ENCODE data around the gene ZNF180. TPM values are rescaled to one million over a fixed set of nuclear protein-coding genes. Genes with fewer than 3 reads are reported as not detected.
A peak's percentile ranks its signal among the peaks of the same experiment; 100 is the strongest.
"Not testable (repeated sequence)": the region's sequence is repeated elsewhere in the genome, so short reads cannot be mapped to it uniquely, and the experiment has no call there.

The ZNF180 gene
- total RNA-seq, 1 donor from 2014 or later, result 4.5 TPM

DNA sequence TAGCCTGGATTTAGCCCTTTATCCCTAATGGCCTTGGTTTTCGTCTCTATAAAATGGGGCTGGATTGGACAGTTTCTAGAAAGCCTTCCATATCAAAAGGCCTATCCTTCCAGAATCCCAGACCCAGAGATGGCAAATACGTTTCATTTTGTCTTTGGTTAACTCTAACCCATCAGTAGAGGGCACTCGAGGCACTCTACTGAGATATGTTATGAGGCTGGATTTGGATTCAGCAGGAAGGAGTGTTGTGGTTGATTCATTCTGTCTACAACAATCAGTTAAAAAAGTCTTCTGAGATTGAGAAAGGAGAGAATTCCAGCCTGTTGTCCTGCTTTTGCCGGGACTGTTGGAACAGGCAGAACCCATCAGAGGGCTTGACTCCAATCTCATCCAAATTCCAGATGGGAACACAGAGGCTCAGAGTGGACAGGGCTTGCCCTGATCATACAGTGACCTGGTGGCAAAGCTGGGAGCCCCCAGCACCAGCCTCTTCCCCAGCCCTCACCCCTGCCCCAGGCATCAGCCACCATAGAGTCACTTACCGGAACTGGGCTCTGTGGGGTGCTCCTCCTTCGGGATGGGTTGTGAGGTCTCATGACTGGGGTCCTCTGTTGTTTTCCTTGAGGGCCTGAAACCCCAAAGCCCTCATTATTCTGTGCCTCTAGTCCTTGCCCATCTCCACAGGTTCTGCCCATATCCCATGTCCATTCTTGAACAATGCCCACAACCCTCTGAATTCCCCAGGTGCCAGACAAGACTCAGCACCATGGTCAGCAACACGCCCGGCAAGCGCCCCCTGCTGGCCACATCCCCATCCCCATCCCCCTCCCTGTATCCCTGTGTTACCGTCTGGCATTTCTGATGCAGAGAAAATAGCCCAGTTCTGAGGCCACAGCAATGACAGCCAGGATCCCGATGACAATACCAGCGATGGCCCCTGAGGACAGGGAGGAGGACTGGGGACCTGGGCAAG, 12.3 kb upstream of the ZNF180 start:
- DNase-seq (ENCODE audit: missing footprints), result no peak
- intact Hi-C loops (cut with DNase I), result no loop called here
- ATAC-seq, result no peak

DNA sequence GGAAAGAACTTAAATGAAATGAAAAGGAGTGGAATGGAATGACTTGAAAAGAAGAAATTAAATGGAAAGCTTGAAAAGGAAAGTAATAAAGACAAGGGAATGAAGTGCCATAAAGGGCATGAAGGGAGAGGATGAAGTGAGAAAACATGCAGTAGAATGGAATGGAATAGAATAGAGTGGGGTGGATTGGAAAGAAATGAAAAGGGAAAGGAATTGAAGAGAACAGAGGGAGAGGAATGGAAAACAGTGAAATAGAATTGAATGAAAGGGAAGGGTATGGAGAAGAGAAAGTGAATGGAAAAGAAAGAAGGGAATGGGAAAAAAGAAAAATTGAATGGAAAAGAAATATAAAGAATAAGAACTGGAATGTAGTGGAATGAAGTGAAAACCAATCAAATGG, 9.2 kb upstream of the ZNF180 start:
- no peak for DNase-seq (ENCODE audit: missing footprints)
- ATAC-seq, result no peak
- intact Hi-C loops (cut with DNase I), result no loop called here

DNA sequence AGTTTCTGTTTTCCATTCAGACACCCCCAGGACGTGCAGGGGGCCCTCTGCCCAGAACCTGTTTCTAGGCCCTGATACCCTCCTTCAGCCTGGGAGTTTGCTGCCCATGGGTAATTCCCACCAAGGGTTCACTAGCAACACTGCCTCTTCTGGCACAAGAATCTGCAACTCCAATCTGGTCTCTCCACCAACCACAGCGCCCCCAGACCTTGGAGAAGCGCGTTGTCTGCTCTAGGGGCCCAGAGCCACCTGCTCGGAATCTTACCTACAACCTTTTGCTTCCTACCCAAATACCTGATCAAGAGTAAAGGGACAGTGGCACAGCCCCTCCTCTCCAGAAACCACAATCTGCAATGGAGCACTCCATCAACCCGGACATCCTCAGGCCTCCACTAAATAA, 763 bp downstream of the ZNF180 start:
- no peak for ATAC-seq
- DNase-seq (ENCODE audit: missing footprints), result no peak
- intact Hi-C loops (cut with DNase I), result no loop called here

DNA sequence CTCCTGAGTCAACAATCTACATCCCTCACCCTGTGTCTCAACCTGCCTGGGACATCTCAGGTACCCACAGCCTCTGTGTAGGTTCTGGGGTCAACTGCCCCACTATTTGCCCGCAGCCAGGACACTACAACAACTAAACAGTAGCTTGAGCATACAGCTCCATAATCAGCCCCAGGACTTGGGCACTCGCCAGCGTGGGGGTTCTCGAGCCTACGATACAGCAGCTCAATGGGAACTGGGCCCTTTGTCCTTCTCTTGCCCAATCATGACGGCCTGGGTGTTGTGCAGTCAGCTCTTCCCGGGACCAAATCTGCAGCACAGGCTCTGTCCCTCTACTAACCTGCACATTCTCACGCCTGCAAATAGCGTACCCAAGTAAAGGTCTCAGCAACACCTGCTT, 1.3 kb downstream of the ZNF180 start:
- intact Hi-C loops (cut with DNase I), result no loop called here
- ATAC-seq, result no peak
- no peak for DNase-seq (ENCODE audit: missing footprints)

DNA sequence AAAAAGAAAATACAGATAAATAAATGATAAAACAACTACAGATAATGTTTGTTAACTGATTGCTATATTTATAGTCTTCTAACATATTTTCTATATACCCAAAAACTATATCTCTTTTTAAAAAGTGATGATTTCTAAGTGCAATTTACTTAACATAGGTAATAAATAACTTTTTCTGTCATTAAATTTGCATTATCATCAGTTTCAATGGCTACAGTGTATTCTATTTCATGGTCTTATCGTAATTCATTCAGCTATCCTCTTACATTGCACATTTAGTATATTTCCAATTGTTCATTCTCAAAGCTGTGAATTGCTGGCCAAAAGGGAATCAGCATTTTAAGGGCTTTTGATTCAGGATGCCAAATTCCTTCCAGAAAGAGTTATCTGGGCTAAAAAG, 3.6 kb downstream of the ZNF180 start:
- no peak for ATAC-seq
- intact Hi-C loops (cut with DNase I), result no loop called here
- no peak for DNase-seq (ENCODE audit: missing footprints)

DNA sequence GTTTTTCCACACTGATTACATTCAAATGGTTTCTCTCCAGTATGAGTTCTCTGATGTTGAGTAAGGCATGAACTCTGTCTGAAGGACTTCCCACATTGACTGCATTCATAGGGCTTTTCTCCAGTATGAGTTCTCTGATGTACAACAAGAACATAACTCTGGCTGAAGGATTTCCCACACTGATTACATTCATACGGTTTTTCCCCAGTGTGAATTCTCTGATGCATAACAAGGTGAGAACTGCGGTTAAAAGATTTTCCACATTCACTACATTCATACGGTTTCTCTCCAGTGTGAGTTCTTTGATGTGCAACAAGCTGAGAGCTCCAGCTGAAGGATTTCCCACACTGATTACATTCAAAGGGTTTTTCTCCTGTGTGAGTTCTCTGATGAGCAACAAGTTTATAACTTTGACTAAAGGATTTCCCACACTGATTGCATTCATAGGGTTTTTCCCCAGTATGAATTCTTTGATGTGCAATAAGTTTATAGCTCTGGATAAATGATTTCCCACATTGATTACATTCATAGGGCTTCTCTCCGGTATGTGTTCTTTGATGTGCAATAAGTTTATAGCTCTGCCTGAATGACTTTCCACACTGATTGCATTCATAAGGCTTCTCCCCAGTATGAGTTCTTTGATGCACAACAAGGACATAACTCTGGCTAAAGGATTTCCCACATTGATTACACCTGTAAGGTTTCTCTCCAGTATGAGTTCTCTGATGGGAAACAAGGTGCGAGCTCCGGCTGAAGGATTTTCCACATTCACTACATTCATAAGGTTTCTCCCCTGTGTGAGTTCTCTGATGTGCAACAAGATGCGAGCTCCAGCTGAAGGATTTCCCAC, 23.5 kb downstream of the ZNF180 start:
- no peak for DNase-seq (ENCODE audit: missing footprints)
- intact Hi-C loops (cut with DNase I), result no loop called here
- ATAC-seq, result no peak

DNA sequence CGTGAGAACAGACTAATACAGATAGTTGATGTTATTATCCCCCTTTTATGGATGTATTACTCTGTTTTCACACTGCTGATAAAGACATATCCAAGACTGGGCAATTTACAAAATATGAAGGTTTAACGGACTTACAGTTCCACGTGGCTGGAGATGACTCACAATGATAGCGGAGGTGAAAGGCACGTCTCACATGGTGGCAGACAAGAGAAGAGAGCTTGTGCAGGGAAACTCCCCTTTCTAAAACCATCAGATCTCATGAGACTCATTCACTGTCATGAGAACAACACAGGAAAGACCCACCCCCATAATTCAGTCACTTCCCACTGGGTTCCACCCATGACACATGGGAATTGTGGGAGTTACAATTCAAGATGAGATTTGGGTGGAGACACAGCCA, 31.6 kb downstream of the ZNF180 start:
- DNase-seq (ENCODE audit: missing footprints); ATAC-seq; intact Hi-C loops (cut with DNase I): not testable (repeated sequence)

DNA sequence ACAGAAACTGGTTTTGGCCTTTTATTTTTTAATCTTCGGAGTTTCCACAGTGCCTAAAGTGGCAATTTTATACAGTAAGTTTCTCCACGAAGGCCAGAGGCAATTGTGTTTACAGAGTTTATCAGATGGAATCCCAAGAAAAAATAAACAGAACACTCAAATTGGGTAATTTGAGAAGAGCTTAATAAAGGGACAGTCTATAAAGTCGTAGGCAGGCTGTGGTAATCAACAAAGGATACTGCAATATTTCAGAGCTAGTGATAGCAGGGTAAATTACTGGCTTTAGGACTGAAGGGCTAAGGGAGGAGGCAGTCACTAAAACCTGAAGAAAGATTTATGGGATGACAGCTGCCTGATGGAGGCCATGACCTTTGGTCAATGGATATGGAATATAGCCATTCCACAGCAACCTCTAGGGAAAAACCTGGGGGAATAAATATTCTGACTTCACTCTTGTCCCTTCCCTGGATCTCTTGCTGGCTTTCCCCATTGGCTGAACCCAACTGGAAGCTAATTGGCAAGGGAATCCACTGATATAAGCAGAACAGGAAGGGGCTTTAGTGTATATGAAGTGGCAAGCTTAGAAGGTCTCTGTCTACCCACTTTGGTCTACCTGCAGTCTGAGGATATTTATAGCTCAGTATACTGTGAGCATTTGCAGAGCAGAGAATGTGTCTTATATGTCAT, 37.6 kb downstream of the ZNF180 start:
- intact Hi-C loops (cut with DNase I); DNase-seq (ENCODE audit: missing footprints); ATAC-seq: not testable (repeated sequence)

DNA sequence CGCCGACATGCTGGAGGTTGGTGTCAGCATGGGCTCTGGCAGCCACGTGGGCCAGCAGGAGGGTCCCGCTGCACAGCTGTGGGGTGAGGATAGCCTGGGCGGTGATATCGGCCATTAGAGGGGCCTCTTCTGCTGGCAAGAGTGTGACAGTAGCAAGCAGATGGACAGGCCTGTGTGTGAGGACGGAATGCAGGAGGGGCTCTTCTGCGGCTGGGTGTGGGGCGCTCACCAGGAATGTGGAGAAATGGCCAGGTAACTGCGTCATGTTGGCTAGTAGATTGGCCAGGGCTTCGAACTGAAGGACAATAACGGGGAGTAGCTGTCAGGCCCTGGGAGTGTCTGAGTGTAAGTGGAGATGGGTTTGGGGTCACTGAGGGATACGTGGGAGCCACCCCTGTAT, 44.3 kb downstream of the ZNF180 start:
- ATAC-seq; DNase-seq (ENCODE audit: missing footprints); intact Hi-C loops (cut with DNase I): not testable (repeated sequence)

DNA sequence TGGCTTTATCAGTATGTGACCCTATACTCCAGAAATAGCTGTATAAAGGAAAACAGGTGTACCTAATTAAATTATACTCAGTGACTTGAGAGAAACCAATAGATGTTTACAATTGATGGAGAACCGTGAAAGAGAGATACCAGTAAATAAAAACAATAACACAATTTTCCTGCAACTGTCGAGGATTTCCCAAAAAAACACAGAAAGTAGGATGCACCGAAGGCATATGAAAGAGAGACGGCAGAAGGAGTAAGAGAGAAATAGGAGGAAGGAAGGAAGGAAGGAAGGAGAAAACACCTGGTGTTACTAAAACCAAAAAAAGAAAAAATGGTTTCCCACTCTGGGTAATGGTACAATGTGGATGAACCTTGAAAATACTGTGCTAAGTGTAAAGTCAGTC, 45.2 kb downstream of the ZNF180 start:
- no peak for ATAC-seq
- intact Hi-C loops (cut with DNase I), result no loop called here
- no peak for DNase-seq (ENCODE audit: missing footprints)

DNA sequence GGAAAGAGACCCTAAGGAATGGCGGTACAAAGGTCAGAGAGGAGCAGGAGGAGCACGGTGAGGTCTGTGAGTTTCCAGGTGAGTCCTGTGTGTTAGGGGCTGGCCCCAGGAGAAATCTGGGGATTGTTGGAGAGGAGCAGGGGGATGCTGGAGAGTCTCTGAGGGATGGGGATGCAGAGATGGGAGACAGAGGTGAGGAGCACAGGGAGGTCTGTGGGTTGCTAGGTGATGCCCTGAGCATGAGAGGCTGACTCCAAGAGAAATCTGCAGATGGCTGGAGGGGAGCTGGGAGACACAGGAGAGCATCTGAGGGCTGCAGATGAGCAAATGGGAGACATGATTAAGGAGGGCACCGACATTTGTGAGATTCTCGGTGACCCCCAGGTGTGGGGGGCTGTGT, 48.0 kb downstream of the ZNF180 start:
- DNase-seq (ENCODE audit: missing footprints), result no peak
- no peak for ATAC-seq
- intact Hi-C loops (cut with DNase I), result no loop called here

DNA sequence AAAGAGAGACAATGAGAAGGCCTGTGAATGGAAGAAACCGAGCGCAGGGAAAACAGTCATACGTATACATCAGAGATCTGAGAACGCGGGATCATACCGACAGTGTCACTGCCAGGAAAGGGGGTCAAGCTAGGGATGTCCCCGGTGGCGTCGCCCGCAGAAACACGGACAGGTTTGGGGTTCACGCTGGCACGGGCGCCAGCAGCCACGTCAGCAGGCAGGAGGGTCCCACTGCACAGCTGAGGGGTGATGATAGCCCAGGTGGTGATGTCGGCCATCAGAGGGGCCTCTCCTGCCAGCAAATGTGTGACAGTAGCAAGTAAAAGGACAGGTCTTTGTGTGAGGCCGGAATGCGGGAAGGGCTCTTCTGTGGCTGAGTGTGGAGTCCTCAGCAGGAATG, 48.6 kb downstream of the ZNF180 start:
- intact Hi-C loops (cut with DNase I), result no loop called here
- ATAC-seq (no peak), DNase-seq (ENCODE audit: missing footprints) (no peak)

DNA sequence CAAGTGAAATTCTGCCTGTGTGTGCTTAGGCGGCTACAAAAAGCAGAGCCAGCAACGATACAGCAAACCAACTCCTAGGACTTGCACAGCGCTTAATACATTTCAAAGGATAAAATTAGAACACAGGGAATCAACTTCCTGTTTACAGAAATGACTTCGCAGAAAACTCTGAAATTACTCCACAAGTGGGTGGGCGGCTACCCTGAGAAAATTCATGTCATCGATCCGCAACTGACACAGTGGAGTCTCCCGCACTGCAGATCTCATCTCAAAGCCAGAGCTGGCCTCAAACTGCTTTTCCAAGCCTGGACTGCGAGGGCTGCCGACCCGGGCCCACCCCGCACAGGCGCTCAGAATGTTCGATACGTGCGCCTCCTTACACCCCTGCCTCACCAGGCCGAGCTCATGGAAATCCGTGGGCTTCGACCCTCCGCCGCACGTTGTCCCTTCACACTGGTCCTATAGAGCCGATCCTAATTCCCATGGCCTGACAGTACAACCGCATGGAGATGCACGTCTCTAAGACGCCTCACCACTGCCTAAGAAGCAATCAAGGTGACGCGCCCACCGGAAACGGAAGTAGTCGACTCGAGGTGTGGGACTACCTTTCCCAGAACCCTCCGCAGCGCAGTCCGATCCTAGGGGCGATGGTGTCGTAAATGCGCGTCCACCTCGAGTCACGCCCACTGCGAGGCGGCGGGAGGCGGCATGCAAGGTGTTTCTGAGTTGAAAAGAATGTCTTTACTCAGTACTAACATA, 52.2 kb downstream of the ZNF180 start, which contains the start of gene ZNF229:
TSS of gene ZNF229 (minus strand) at position 557 of the 759 bp plus-strand sequence. CDS start 5,625 bp downstream, outside the sequence.
- ATAC-seq (peak; percentile 97), DNase-seq (ENCODE audit: missing footprints) (peak; percentile 93)
- intact Hi-C loops (cut with DNase I), result no loop called here

DNA sequence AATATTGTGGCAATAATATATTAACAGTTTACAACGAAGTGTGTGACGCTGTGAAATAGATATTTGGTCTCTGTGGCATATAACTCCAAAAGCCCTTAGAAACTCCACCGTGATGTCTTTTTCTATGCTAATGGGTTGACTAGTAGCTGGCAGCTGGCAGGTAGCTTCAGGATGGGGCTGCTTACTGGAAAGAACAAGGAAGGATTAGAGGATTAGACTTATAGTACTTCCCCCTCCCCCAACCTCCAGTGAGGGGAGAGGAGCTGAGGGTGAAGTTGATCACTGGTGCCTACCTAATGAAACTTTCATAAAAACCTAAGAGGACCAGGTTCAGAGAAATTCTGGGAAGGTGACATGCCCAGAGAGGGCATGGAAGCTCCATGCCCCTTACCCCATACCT, 61.9 kb downstream of the ZNF180 start:
- ATAC-seq (no peak), DNase-seq (ENCODE audit: missing footprints) (no peak)
- intact Hi-C loops (cut with DNase I), result no loop called here

DNA sequence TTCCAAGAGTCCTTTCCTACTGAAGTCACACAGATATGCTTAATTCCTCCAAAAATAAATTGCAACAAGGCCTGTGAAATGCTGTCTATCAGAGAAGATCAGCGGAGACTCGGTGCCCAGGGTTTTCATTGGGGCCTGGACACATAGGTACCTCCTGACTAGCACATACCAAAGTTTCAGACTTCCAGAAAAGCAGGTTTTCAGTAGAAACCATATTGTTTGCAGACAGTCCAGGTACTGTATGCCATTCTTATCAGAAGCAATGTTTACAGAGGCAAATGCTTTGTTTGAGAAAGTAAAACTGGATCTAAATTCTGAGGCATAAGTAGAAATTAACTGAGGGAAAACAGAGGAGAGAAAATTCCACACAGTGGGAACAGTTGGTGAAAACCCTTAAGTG, 64.9 kb downstream of the ZNF180 start:
- no peak for DNase-seq (ENCODE audit: missing footprints)
- ATAC-seq, result no peak
- intact Hi-C loops (cut with DNase I), result no loop called here

DNA sequence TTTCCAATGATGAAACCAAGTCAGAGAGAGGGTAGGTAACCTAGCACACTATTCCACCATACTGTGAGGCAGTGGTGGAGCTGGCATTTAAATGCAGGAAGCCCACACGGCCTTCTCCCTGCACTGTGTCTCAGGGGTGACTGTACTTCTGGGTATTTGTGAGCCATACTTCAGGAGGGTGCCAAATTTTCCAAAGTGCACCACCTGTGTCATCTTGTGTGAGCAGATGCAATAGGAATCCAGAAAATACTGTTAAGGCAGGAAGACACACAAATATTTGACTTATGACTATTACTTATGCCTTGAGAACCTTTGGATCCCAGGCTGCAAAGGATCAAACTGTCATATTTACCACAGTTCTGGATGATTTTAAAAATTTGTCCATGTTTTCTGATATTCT, 69.4 kb downstream of the ZNF180 start:
- ATAC-seq (no peak), DNase-seq (ENCODE audit: missing footprints) (no peak)
- intact Hi-C loops (cut with DNase I), result no loop called here

All from Right ventricle myocardium inferior (tissue), 1 donor.